HCT116 (cell line): ENCODE data around the gene ZNF792. TPM values are rescaled to one million over a fixed set of nuclear protein-coding genes. Genes with fewer than 3 reads are reported as not detected.

Experiments used
- ATAC-seq: fragments of 200-7000 bp; cut with Tn5 transposase; 2 replicates; pipeline ENCODE4 v1.9.1; 2020; ENCODE audit warnings: mild to moderate bottlenecking, moderate library complexity
- BruUV-seq: library from RNA; stranded (reverse); fragments of 400-500 nt; replicated peaks from 2 replicates; lab custom pipeline; 2021; lab: Mats Ljungman, UMichigan
- CTCF ChIA-PET: fragments of 300-600 bp; sonication (Branson Sonifier 250); formaldehyde crosslinking; loops from one replicate; lab custom pipeline; 2021; ENCODE audit warnings: antibody characterized with exemption; lab: Charles Lee
- POLR2A ChIA-PET: fragments of 300-600, 350-600 bp; sonication (Branson Sonifier 250); formaldehyde crosslinking; loops from one replicate; lab custom pipeline; 2021; ENCODE audit warnings: antibody characterized with exemption; lab: Charles Lee
- RAD21 ChIA-PET, 2 experiments: fragments of 300-600 bp; sonication (Branson Sonifier 250); formaldehyde crosslinking; loops; one replicate each; lab custom pipeline; 2023; ENCODE audit warnings: low total read pairs in 2 of 2; ENCODE audit not compliant: uncharacterized antibody in 2 of 2, unreplicated experiment in 2 of 2, low non-redundant PET in 1 of 2; lab: Charles Lee
- DNase-seq: peaks from one replicate; pipeline ENCODE4 v3.0.0-alpha.2; 2010; ENCODE audit warnings: low read depth, low spot score
- H2AFZ ChIP-seq: fragments of 200-600 bp; shearing (Covaris generic), sonication (generic); 2 replicates; pipeline ENCODE4 v1.6.1; 2017; ENCODE audit warnings: low read depth, mixed run types, mixed read lengths, antibody characterized with exemption, low read length; ENCODE audit not compliant: poor library complexity, severe bottlenecking
- H3K27ac ChIP-seq: 2 replicates; pipeline ENCODE4 v1.5.1; 2012; ENCODE audit warnings: low read depth, low read length
- H3K27me3 ChIP-seq: fragments of 200-600 bp; sonication (generic); 2 replicates; pipeline ENCODE4 v1.6.1; 2016; ENCODE audit warnings: mixed run types, low read length, mixed read lengths; ENCODE audit not compliant: insufficient read depth
- H3K36me3 ChIP-seq, 2 experiments: fragments of 200-500 bp in 1 of 2; fragments of 200-600 bp in 1 of 2; sonication (Bioruptor generic) in 1 of 2; sonication (generic) in 1 of 2; 2 replicates each; pipeline versions ENCODE4 v1.5.1 to v1.6.1; 2014 to 2016; ENCODE audit warnings: low read length in 2 of 2, inconsistent platforms in 1 of 2, mixed read lengths in 1 of 2, mixed run types in 1 of 2; ENCODE audit not compliant: insufficient read depth in 2 of 2, control insufficient read depth in 1 of 2
- H3K4me1 ChIP-seq, 2 experiments: fragments of 200-600 bp in 1 of 2; sonication (generic) in 1 of 2; 2 replicates each; pipeline versions ENCODE4 v1.5.1 to v1.6.1; 2012 to 2017; ENCODE audit warnings: low read length in 2 of 2, inconsistent platforms in 1 of 2, mild to moderate bottlenecking in 1 of 2, mixed read lengths in 1 of 2, mixed run types in 1 of 2, moderate library complexity in 1 of 2; ENCODE audit not compliant: insufficient read depth in 2 of 2, control insufficient read depth in 1 of 2
- H3K4me2 ChIP-seq: fragments of 200-600 bp; sonication (generic); 2 replicates; pipeline ENCODE4 v1.6.1; 2017; ENCODE audit warnings: mixed run types, low read length, mixed read lengths
- H3K4me3 ChIP-seq, 2 experiments: fragments of 200-600 bp in 1 of 2; sonication (generic) in 1 of 2; replicated peaks in 1 of 2; 2 replicates each; pipeline ENCODE4 v1.5.1; 2011 to 2016; ENCODE audit warnings: low read length in 2 of 2, control low read depth in 1 of 2, low read depth in 1 of 2, mild to moderate bottlenecking in 1 of 2, mixed read lengths in 1 of 2, mixed run types in 1 of 2
- H3K79me2 ChIP-seq: fragments of 200-600 bp; sonication (generic); 2 replicates; pipeline ENCODE4 v1.6.1; 2017; ENCODE audit warnings: mild to moderate bottlenecking, mixed run types, low read length, moderate library complexity, mixed read lengths; ENCODE audit not compliant: insufficient read depth
- H3K9ac ChIP-seq: fragments of 200-600 bp; sonication (generic); 2 replicates; pipeline ENCODE4 v1.6.1; 2016; ENCODE audit warnings: low read length, mixed read lengths
- H3K9me2 ChIP-seq: fragments of 200-600 bp; sonication (generic), shearing (Covaris generic); 2 replicates; pipeline ENCODE4 v1.6.1; 2017; ENCODE audit warnings: mixed run types, mild to moderate bottlenecking, moderate library complexity; ENCODE audit not compliant: insufficient read depth
- H3K9me3 ChIP-seq, 2 experiments: fragments of 200-500 bp in 1 of 2; fragments of 200-600 bp in 1 of 2; sonication (Bioruptor generic) in 1 of 2; sonication (generic) in 1 of 2; 2 replicates each; pipeline ENCODE4 v1.6.1; 2014 to 2017; ENCODE audit warnings: low read length in 2 of 2, mixed read lengths in 2 of 2, inconsistent platforms in 1 of 2, low read depth in 1 of 2, mild to moderate bottlenecking in 1 of 2, mixed run types in 1 of 2, moderate library complexity in 1 of 2; ENCODE audit not compliant: control insufficient read depth in 1 of 2, insufficient read depth in 1 of 2
- H4K20me1 ChIP-seq: fragments of 200-600 bp; sonication (generic), shearing (Covaris generic); 2 replicates; pipeline ENCODE4 v1.6.1; 2017; ENCODE audit warnings: mixed run types, mild to moderate bottlenecking, moderate library complexity; ENCODE audit not compliant: insufficient read depth
- CBX3 ChIP-seq: IDR thresholded peaks from 2 replicates; pipeline ENCODE4 v1.6.1; 2012; ENCODE audit warnings: low read depth
- CEBPB ChIP-seq: IDR thresholded peaks from 2 replicates; pipeline ENCODE4 v1.6.1; 2012; ENCODE audit warnings: low read depth
- EGR1 ChIP-seq: IDR thresholded peaks from 2 replicates; pipeline ENCODE4 v1.6.1; 2012; ENCODE audit warnings: low read depth
- EZH2 ChIP-seq: fragments of 200-600 bp; sonication (generic); IDR thresholded peaks from 2 replicates; pipeline ENCODE4 v1.6.1; 2017; ENCODE audit warnings: antibody characterized with exemption, mixed run types
- EZH2phosphoT487 ChIP-seq: fragments of 200-600 bp; IDR thresholded peaks from 2 replicates; pipeline ENCODE4 v1.6.1; 2018; ENCODE audit warnings: antibody characterized with exemption, borderline replicate concordance
- FOSL1 ChIP-seq: IDR thresholded peaks from 2 replicates; pipeline ENCODE4 v1.6.1; 2012; ENCODE audit warnings: low read depth
- JUND ChIP-seq: IDR thresholded peaks from 2 replicates; pipeline ENCODE4 v1.6.1; 2012
- POLR2A ChIP-seq: IDR thresholded peaks from 2 replicates; pipeline ENCODE4 v1.7.0; 2011; ENCODE audit warnings: borderline replicate concordance; ENCODE audit not compliant: insufficient read depth, insufficient read length; ENCODE audit errors: extremely low read depth
- RAD21 ChIP-seq: IDR thresholded peaks from 2 replicates; pipeline ENCODE4 v1.6.1; 2012; ENCODE audit warnings: low read depth, mild to moderate bottlenecking
- TCF7L2 ChIP-seq: IDR thresholded peaks from 2 replicates; pipeline ENCODE4 v1.7.0; 2011; ENCODE audit warnings: borderline replicate concordance, inconsistent platforms; ENCODE audit not compliant: insufficient read depth, insufficient read length; ENCODE audit errors: extremely low read depth
- YY1 ChIP-seq: IDR thresholded peaks from 2 replicates; pipeline ENCODE4 v1.6.1; 2011; ENCODE audit warnings: low read length, low read depth, moderate library complexity, mild to moderate bottlenecking; ENCODE audit not compliant: insufficient replicate concordance; ENCODE audit errors: extremely low read depth
- intact Hi-C: fragments of 100-400 bp; cut with micrococcal nuclease; formaldehyde crosslinking; loops from 2 replicates; pipeline ENCODE4 v1.10.0; 2022
- total RNA-seq: library from RNA; stranded (reverse); gene quantifications from one replicate; pipeline ENCODE4 v1.2.1, GENCODE V29; 2021; ENCODE audit not compliant: unreplicated experiment
- TF ChIP-seq, protein P1 (sequence below): IDR thresholded peaks from 2 replicates; pipeline ENCODE4 v1.6.1; 2011; ENCODE audit warnings: mild to moderate bottlenecking, low read length, moderate library complexity; ENCODE audit not compliant: insufficient replicate concordance; ENCODE audit errors: extremely low read depth
- TF ChIP-seq, protein P2 (sequence below), 3 experiments: fragments of 200-600 bp in 1 of 3; sonication (generic) in 1 of 3; IDR thresholded peaks in 2 of 3; conservative IDR thresholded peaks in 1 of 3; 2 replicates each; pipeline ENCODE4 v1.5.1; 2012 to 2017; ENCODE audit warnings: low read depth in 2 of 3, low read length in 2 of 3, antibody characterized with exemption in 1 of 3, borderline replicate concordance in 1 of 3, control low read depth in 1 of 3, mild to moderate bottlenecking in 1 of 3, mixed read lengths in 1 of 3, mixed run types in 1 of 3, moderate library complexity in 1 of 3; ENCODE audit not compliant: insufficient read depth in 1 of 3
- TF ChIP-seq, protein P3 (sequence below): IDR thresholded peaks from 2 replicates; pipeline ENCODE4 v1.6.1; 2012
- TF ChIP-seq, protein P4 (sequence below): IDR thresholded peaks from 2 replicates; pipeline ENCODE4 v1.6.1; 2012

Gene ZNF792
- total RNA-seq, 1 experiment from 2014 or later = 3.6 TPM

DNA sequence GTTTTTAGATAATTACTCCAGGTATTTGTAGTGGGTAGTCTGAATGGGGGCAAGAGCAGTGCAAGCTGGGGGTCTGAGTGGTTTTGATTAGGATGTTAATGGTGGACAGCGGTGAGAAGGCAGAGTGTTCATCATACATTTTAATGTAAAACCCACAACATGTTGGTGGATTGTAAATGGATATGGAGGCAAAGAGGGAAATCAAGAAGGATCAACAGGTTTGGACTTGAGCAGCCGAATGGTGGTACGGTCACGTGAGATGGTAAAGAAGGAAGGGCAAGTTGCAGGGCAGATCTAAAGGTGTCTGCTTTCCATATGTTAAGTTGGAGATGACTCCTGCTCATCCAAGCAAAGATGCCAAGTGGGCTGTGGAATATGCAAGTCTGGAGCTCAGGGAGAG, 27.8 kb downstream of the ZNF792 start:
- H4K20me1 ChIP-seq = no peaks in the 10 kb centered on the region
- BruUV-seq = no TSS peak
- no peaks in the 10 kb centered on the region for H3K79me2 ChIP-seq
- POLR2A ChIA-PET = no interaction called here
- no peak overlapping the region for H3K27ac ChIP-seq
- H2AFZ ChIP-seq = no peak overlapping the region
- RAD21 ChIA-PET = no interaction called here
- no peaks in the 10 kb centered on the region for H3K9me3 ChIP-seq
- DNase-seq = no peak
- TF ChIP-seq POLR2A (no peak), RAD21 (no peak), FOSL1 (no peak), JUND (no peak), CBX3 (no peak), EZH2phosphoT487 (no peak), YY1 (no peak), TCF7L2 (no peak), EZH2 (no peak), EGR1 (no peak), CEBPB (no peak)
- TF ChIP-seq, protein P1, sequence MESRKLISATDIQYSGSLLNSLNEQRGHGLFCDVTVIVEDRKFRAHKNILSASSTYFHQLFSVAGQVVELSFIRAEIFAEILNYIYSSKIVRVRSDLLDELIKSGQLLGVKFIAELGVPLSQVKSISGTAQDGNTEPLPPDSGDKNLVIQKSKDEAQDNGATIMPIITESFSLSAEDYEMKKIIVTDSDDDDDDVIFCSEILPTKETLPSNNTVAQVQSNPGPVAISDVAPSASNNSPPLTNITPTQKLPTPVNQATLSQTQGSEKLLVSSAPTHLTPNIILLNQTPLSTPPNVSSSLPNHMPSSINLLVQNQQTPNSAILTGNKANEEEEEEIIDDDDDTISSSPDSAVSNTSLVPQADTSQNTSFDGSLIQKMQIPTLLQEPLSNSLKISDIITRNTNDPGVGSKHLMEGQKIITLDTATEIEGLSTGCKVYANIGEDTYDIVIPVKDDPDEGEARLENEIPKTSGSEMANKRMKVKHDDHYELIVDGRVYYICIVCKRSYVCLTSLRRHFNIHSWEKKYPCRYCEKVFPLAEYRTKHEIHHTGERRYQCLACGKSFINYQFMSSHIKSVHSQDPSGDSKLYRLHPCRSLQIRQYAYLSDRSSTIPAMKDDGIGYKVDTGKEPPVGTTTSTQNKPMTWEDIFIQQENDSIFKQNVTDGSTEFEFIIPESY = no peak
- TF ChIP-seq, protein P2, sequence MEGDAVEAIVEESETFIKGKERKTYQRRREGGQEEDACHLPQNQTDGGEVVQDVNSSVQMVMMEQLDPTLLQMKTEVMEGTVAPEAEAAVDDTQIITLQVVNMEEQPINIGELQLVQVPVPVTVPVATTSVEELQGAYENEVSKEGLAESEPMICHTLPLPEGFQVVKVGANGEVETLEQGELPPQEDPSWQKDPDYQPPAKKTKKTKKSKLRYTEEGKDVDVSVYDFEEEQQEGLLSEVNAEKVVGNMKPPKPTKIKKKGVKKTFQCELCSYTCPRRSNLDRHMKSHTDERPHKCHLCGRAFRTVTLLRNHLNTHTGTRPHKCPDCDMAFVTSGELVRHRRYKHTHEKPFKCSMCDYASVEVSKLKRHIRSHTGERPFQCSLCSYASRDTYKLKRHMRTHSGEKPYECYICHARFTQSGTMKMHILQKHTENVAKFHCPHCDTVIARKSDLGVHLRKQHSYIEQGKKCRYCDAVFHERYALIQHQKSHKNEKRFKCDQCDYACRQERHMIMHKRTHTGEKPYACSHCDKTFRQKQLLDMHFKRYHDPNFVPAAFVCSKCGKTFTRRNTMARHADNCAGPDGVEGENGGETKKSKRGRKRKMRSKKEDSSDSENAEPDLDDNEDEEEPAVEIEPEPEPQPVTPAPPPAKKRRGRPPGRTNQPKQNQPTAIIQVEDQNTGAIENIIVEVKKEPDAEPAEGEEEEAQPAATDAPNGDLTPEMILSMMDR (IDR thresholded peaks at IDR 0.05 in 2 of 3, conservative IDR thresholded peaks at IDR 0.05 in 1 of 3; ENCODE audit: borderline replicate concordance in 1 of 3, insufficient read depth in 1 of 3, low read depth in 2 of 3, low read length in 2 of 3) = no peak
- TF ChIP-seq, protein P3, sequence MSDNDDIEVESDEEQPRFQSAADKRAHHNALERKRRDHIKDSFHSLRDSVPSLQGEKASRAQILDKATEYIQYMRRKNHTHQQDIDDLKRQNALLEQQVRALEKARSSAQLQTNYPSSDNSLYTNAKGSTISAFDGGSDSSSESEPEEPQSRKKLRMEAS = no peak
- TF ChIP-seq, protein P4, sequence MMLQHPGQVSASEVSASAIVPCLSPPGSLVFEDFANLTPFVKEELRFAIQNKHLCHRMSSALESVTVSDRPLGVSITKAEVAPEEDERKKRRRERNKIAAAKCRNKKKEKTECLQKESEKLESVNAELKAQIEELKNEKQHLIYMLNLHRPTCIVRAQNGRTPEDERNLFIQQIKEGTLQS = no peak
- no peaks in the 10 kb centered on the region for H3K4me1 ChIP-seq
- H3K9ac ChIP-seq = no peak overlapping the region
- no peaks in the 10 kb centered on the region for H3K9me2 ChIP-seq
- ATAC-seq = no peak
- H3K4me2 ChIP-seq = no peak overlapping the region
- no peaks in the 10 kb centered on the region for H3K27me3 ChIP-seq
- intact Hi-C loops = no loop called here
- H3K4me3 ChIP-seq = no peak overlapping the region
- CTCF ChIA-PET = no interaction called here
- peaks cover 0 to 6% of the 10 kb centered on the region in 2 experiments; a peak in 2 of 4 replicates for H3K36me3 ChIP-seq
